ENCODE measurements around the gene MYH6.

MYH6 gene

DNA sequence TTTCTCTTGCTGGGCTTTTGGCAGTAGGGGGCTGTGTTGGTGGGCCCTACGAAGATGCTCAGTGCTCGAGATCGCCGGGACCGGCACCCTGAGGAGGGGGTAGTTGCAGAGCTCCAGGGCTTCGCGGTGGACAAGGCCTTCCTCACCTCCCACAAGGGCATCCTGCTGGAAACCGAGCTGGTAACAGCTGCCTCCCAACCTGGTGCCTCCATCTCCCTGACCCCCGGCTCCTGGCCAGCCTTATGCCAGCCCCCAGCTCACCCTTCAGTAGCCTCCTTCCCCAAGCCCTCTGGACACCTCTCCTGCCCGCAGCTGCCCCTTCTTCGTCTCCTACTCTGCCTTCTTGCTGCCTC, 30.9 kb downstream of the MYH6 start:
- TF ChIP-seq CTCF (IDR thresholded peaks at IDR 0.05; ENCODE audit: extremely low read depth, missing control alignments), result no peak

DNA sequence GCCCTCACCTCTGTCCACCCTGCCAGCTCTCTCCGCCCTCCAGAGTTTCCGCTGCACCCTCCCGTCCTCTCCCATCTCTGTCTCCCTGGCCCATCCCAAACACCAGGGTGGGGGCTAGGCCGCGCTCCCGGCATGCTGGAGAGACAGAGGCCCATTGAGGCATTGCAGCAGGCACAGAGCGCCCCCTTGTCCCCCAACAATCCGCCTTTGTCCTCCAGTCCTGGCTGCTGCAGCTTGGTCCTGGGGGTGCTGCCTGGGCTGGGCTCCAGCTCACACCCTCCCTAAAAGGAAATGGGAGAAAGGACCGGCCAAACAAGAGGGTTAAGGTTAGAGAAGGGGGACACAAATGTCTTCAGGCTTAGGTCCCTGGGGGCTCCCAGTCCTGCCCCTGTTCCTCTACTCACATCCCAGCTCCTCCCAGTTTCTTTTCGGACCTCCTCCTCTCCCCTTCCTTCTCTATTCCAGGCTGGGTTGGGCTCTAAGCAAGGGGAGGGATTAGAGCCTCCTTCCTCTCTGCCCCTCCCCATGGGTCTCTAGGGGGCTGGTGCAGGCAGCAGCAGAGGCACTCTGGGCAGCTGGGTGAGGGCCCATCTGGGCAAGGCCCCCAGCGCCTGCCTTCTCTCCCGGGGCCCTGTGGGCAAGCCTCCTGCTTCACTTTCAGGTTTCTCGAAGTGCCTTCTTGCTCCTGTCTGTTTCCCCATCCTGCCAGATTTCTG, 31.4 kb downstream of the MYH6 start, which contains the start of gene CMTM5:
CMTM5 (plus strand) TSS at position 565 of the 716 bp plus-strand sequence. CDS start 206 bp downstream, outside the sequence.
- TF ChIP-seq CTCF (IDR thresholded peaks at IDR 0.05; ENCODE audit: extremely low read depth, missing control alignments), result no peak
- no peak for DNase-seq (ENCODE audit: low spot score)

More for the DNA sequence above, 30.9 kb downstream of the MYH6 start:
- DNase-seq (ENCODE audit: low spot score), result no peak

DNA sequence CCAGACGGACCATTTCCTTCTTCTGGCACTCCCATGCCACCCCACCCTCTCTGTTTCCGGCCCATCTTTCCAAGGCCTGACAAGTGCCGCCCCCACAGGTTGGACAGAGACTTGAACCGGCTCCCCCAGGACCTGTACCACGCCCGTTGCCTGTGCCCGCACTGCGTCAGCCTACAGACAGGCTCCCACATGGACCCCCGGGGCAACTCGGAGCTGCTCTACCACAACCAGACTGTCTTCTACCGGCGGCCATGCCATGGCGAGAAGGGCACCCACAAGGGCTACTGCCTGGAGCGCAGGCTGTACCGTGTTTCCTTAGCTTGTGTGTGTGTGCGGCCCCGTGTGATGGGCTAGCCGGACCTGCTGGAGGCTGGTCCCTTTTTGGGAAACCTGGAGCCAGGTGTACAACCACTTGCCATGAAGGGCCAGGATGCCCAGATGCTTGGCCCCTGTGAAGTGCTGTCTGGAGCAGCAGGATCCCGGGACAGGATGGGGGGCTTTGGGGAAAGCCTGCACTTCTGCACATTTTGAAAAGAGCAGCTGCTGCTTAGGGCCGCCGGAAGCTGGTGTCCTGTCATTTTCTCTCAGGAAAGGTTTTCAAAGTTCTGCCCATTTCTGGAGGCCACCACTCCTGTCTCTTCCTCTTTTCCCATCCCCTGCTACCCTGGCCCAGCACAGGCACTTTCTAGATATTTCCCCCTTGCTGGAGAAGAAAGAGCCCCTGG, 32.4 kb downstream of the MYH6 start:
- no peak for TF ChIP-seq CTCF (IDR thresholded peaks at IDR 0.05; ENCODE audit: extremely low read depth, missing control alignments)
- no peak for DNase-seq (ENCODE audit: low spot score)

DNA sequence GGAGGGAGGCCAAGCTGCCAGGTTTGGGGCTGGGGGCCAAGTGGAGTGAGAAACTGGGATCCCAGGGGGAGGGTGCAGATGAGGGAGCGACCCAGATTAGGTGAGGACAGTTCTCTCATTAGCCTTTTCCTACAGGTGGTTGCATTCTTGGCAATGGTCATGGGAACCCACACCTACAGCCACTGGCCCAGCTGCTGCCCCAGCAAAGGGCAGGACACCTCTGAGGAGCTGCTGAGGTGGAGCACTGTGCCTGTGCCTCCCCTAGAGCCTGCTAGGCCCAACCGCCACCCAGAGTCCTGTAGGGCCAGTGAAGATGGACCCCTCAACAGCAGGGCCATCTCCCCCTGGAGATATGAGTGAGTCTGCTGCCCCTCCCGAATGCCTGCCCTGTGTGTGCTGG, 35.0 kb downstream of the MYH6 start:
- no peak for TF ChIP-seq CTCF (IDR thresholded peaks at IDR 0.05; ENCODE audit: extremely low read depth, missing control alignments)
- no peak for DNase-seq (ENCODE audit: low spot score)

GRCh38 chr14:23372509-23372908, 35.6 kb downstream of the MYH6 start, which contains the start of gene IL25:
TSS of gene IL25 (plus strand) at chr14:23372809.
- DNase-seq (ENCODE audit: low spot score), result no peak
- TF ChIP-seq CTCF (IDR thresholded peaks at IDR 0.05; ENCODE audit: extremely low read depth, missing control alignments), result no peak

DNA sequence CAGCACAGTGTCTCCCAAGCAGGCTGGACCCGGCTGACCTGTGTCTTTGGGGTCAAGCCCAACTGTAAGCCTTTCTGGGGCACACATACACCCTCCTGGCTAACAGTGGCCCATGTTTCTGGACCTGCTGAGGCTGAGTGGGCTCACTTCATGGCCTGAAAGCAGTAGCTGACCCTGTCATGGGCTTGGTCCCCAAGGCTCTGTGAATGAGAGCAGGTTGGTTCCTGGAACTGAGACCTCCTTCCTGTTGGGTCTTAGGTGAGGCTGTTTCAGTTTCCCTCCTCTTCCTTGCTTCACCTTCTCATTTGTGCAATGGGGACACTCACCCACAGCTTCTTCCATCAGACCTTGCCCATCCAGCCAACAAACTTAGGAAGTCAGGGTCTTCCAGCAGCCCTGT, 36.2 kb downstream of the MYH6 start:
- DNase-seq (ENCODE audit: low spot score), result no peak
- no peak for TF ChIP-seq CTCF (IDR thresholded peaks at IDR 0.05; ENCODE audit: extremely low read depth, missing control alignments)

DNA sequence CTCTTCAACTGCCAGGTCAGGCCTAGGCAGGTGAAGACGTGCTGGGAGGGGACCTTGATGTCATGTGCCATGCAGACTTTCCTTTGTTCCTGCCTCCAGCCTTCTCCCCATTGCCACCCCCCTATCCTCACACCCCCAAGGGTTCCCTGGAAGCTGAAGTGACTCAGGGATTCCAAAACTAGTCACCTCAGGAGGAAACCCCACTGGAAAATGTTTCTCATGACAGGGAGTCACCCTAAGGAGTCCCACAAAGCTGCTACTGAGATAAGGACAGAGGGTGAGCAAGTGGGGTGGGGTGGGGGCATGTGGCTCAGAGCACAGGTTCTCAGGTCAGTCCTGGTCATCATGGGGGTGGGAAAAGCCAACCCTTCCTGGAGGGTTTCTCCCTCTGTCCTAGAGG, 37.9 kb downstream of the MYH6 start:
- no peak for DNase-seq (ENCODE audit: low spot score)
- no peak for TF ChIP-seq CTCF (IDR thresholded peaks at IDR 0.05; ENCODE audit: extremely low read depth, missing control alignments)
